Mesendoderm (in vitro differentiated cells): ENCODE measurements around the gene LIM2.

Source experiments
- DNase-seq: peaks from one replicate; pipeline ENCODE4 v3.0.0; 2013
- H2AK5ac ChIP-seq: 2 replicates; pipeline ENCODE4 v1.6.1; 2013; ENCODE audit warnings: low read length, inconsistent platforms
- H2BK120ac ChIP-seq: 2 replicates; pipeline ENCODE4 v1.6.1; 2013; ENCODE audit warnings: low read depth, mild to moderate bottlenecking, low read length, moderate library complexity, mixed read lengths
- H2BK15ac ChIP-seq: replicated peaks from 2 replicates; pipeline ENCODE4 v1.6.1; 2013; ENCODE audit warnings: low read depth, mild to moderate bottlenecking, moderate library complexity
- H2BK5ac ChIP-seq: 2 replicates; pipeline ENCODE4 v1.6.1; 2013; ENCODE audit warnings: low read length, inconsistent platforms
- H3K18ac ChIP-seq: 2 replicates; pipeline ENCODE4 v1.6.1; 2013; ENCODE audit warnings: mild to moderate bottlenecking, low read length, mixed read lengths
- H3K23ac ChIP-seq: one replicate; pipeline ENCODE4 v1.6.1; 2013; ENCODE audit warnings: low read length
- H3K27ac ChIP-seq: 2 replicates; pipeline ENCODE4 v1.5.1; 2013; ENCODE audit warnings: low read depth, mild to moderate bottlenecking, inconsistent platforms, low read length, moderate library complexity
- H3K27me3 ChIP-seq: 2 replicates; pipeline ENCODE4 v1.6.1; 2013; ENCODE audit warnings: low read length, control low read depth, mild to moderate bottlenecking, inconsistent platforms; ENCODE audit not compliant: insufficient read depth, poor library complexity
- H3K36me3 ChIP-seq: 2 replicates; pipeline ENCODE4 v1.6.1; 2013; ENCODE audit warnings: low read length, inconsistent platforms; ENCODE audit not compliant: control insufficient read depth, insufficient read depth
- H3K4ac ChIP-seq: one replicate; pipeline ENCODE4 v1.6.1; 2013; ENCODE audit warnings: low read depth, mild to moderate bottlenecking, low read length, moderate library complexity
- H3K4me1 ChIP-seq: 2 replicates; pipeline ENCODE4 v1.6.1; 2013; ENCODE audit warnings: low read depth, low read length, inconsistent platforms; ENCODE audit not compliant: control insufficient read depth
- H3K4me2 ChIP-seq: 2 replicates; pipeline ENCODE4 v1.6.1; 2013; ENCODE audit warnings: low read length
- H3K4me3 ChIP-seq: 2 replicates; pipeline ENCODE4 v1.5.1; 2013; ENCODE audit warnings: mild to moderate bottlenecking, low read length
- H3K56ac ChIP-seq: one replicate; pipeline ENCODE4 v1.6.1; 2013; ENCODE audit warnings: low read length
- H3K79me1 ChIP-seq: 2 replicates; pipeline ENCODE4 v1.6.1; 2013; ENCODE audit warnings: low read length, inconsistent platforms
- H3K79me2 ChIP-seq: 2 replicates; pipeline ENCODE4 v1.6.1; 2013; ENCODE audit warnings: mild to moderate bottlenecking, low read length; ENCODE audit not compliant: control insufficient read depth, insufficient read depth
- H3K9ac ChIP-seq: 2 replicates; pipeline ENCODE4 v1.6.1; 2013; ENCODE audit warnings: low read length, inconsistent platforms
- H4K5ac ChIP-seq: one replicate; pipeline ENCODE4 v1.6.1; 2013; ENCODE audit warnings: low read length
- H4K8ac ChIP-seq: one replicate; pipeline ENCODE4 v1.6.1; 2013; ENCODE audit warnings: low read depth, mild to moderate bottlenecking, control low read depth, low read length, moderate library complexity
- WGBS: extraction: QIAGEN DNeasy Blood & Tissue Kit; methylation state at CpG from one replicate; pipeline ENCODE4 v1.1.7; 2013; ENCODE audit warnings: low lambda C conversion rate, missing lambda C conversion rate; ENCODE audit not compliant: insufficient coverage; ENCODE audit errors: extremely low coverage; 5-methylcytosine and 5-hydroxymethylcytosine counted together

Gene LIM2

GRCh38 chr19:51361239-51361638, 26.5 kb downstream of the LIM2 start:
- no peak for DNase-seq
- H3K23ac ChIP-seq = no peak overlapping the region
- H2BK15ac ChIP-seq = no peak overlapping the region
- H3K4ac ChIP-seq = no peak overlapping the region
- H3K4me3 ChIP-seq = no peak overlapping the region
- H2BK5ac ChIP-seq = no peak overlapping the region
- peaks cover 2% of the 10 kb centered on the region for H3K79me1 ChIP-seq
- H3K79me2 ChIP-seq = no peaks in the 10 kb centered on the region
- no peak overlapping the region for H3K9ac ChIP-seq
- no peak overlapping the region for H2BK120ac ChIP-seq
- H2AK5ac ChIP-seq = no peak overlapping the region
- no peak overlapping the region for H3K27ac ChIP-seq
- no peaks in the 10 kb centered on the region for H3K27me3 ChIP-seq
- no peak overlapping the region for H4K8ac ChIP-seq
- no peak overlapping the region for H4K5ac ChIP-seq
- H3K36me3 ChIP-seq = no peaks in the 10 kb centered on the region
- H3K18ac ChIP-seq = no peak overlapping the region
- no peak overlapping the region for H3K56ac ChIP-seq
- WGBS = no CpG with 5 or more reads among the region's 13 CpGs
- no peak overlapping the region for H3K4me2 ChIP-seq
- H3K4me1 ChIP-seq = peaks cover 10% of the 10 kb centered on the region

- Histone ChIP-seq H3K4me3 (no peak overlapping the region), H3K27me3 (no peaks in the 10 kb centered on the region), H2BK5ac (no peak overlapping the region), H2BK15ac (no peak overlapping the region), H3K18ac (no peak overlapping the region), H3K36me3 (no peaks in the 10 kb centered on the region), H3K79me1 (peaks cover under 1% of the 10 kb centered on the region), H3K79me2 (no peaks in the 10 kb centered on the region), H2AK5ac (no peak overlapping the region), H3K27ac (no peak overlapping the region), H3K4me2 (no peak overlapping the region), H3K56ac (no peak overlapping the region), H3K9ac (no peak overlapping the region), H2BK120ac (no peak overlapping the region), H3K23ac (no peak overlapping the region), H4K8ac (no peak overlapping the region), H4K5ac (no peak overlapping the region), H3K4me1 (peaks cover 7% of the 10 kb centered on the region), H3K4ac (no peak overlapping the region)
- no peak for DNase-seq
- whole genome bisulfite sequencing = no CpG with 5 or more reads among the region's 4 CpGs
These were observed 28.5 kb downstream of the LIM2 start for GRCh38 chr19:51359294-51359693.

- H4K8ac ChIP-seq = no peak overlapping the region
- H3K4me1 ChIP-seq = peaks cover 8% of the 10 kb centered on the region
- H3K56ac ChIP-seq = no peak overlapping the region
- no peak overlapping the region for H3K27ac ChIP-seq
- no peak overlapping the region for H2BK15ac ChIP-seq
- no peaks in the 10 kb centered on the region for H3K27me3 ChIP-seq
- H3K4me2 ChIP-seq = no peak overlapping the region
- no peak overlapping the region for H2BK5ac ChIP-seq
- no CpG with 5 or more reads among the region's 7 CpGs for WGBS
- H3K79me1 ChIP-seq = no peaks in the 10 kb centered on the region
- no peak overlapping the region for H3K4ac ChIP-seq
- H3K4me3 ChIP-seq = no peak overlapping the region
- H3K79me2 ChIP-seq = no peaks in the 10 kb centered on the region
- no peak overlapping the region for H3K23ac ChIP-seq
- no peak overlapping the region for H2AK5ac ChIP-seq
- H4K5ac ChIP-seq = no peak overlapping the region
- H3K36me3 ChIP-seq = no peaks in the 10 kb centered on the region
- H3K9ac ChIP-seq = no peak overlapping the region
- no peak for DNase-seq
- no peak overlapping the region for H3K18ac ChIP-seq
- H2BK120ac ChIP-seq = no peak overlapping the region
These were observed 29.8 kb downstream of the LIM2 start for GRCh38 chr19:51357952-51358351.

GRCh38 chr19:51356159-51356801, 31.5 kb downstream of the LIM2 start:
- no peak overlapping the region for H4K8ac ChIP-seq
- no peaks in the 10 kb centered on the region for H3K79me1 ChIP-seq
- no peaks in the 10 kb centered on the region for H3K27me3 ChIP-seq
- no peak overlapping the region for H3K18ac ChIP-seq
- H3K27ac ChIP-seq = no peak overlapping the region
- H2AK5ac ChIP-seq = no peak overlapping the region
- no CpG with 5 or more reads among the region's 10 CpGs for WGBS
- H3K56ac ChIP-seq = no peak overlapping the region
- H2BK120ac ChIP-seq = no peak overlapping the region
- no peak overlapping the region for H2BK5ac ChIP-seq
- DNase-seq = no peak
- no peak overlapping the region for H3K9ac ChIP-seq
- H3K4ac ChIP-seq = no peak overlapping the region
- H4K5ac ChIP-seq = no peak overlapping the region
- no peak overlapping the region for H3K23ac ChIP-seq
- H3K36me3 ChIP-seq = no peaks in the 10 kb centered on the region
- H3K4me3 ChIP-seq = no peak overlapping the region
- H3K4me2 ChIP-seq = no peak overlapping the region
- H2BK15ac ChIP-seq = no peak overlapping the region
- peaks cover 5% of the 10 kb centered on the region for H3K4me1 ChIP-seq
- H3K79me2 ChIP-seq = no peaks in the 10 kb centered on the region

GRCh38 chr19:51354742-51355148, 33.0 kb downstream of the LIM2 start:
- Histone ChIP-seq H3K27me3 (no peaks in the 10 kb centered on the region), H3K4me1 (peaks cover 5% of the 10 kb centered on the region), H3K56ac (no peak overlapping the region), H3K18ac (no peak overlapping the region), H3K4me3 (no peak overlapping the region), H2BK15ac (no peak overlapping the region), H3K23ac (no peak overlapping the region), H3K4me2 (no peak overlapping the region), H2AK5ac (no peak overlapping the region), H3K27ac (no peak overlapping the region), H3K79me1 (no peaks in the 10 kb centered on the region), H4K8ac (no peak overlapping the region), H3K4ac (no peak overlapping the region), H3K9ac (no peak overlapping the region), H4K5ac (no peak overlapping the region), H3K36me3 (no peaks in the 10 kb centered on the region), H3K79me2 (no peaks in the 10 kb centered on the region), H2BK120ac (no peak overlapping the region), H2BK5ac (no peak overlapping the region)
- peak; percentile 84 for DNase-seq
- WGBS = no CpG with 5 or more reads among the region's 8 CpGs
